Ishikawa (cell line): Measurements from ENCODE around the gene FAM32A.
A peak's percentile ranks its signal among the peaks of the same experiment; 100 is the strongest.

Experiments
- CREB1 ChIP-seq: IDR thresholded peaks from 2 replicates; pipeline ENCODE4 v1.6.1; 2012; ENCODE audit warnings: low read depth
- EGR1 ChIP-seq: IDR thresholded peaks from 2 replicates; pipeline ENCODE4 v1.6.1; 2012
- EP300 ChIP-seq: IDR thresholded peaks from 2 replicates; pipeline ENCODE4 v1.6.1; 2012; ENCODE audit warnings: borderline replicate concordance
- RAD21 ChIP-seq: IDR thresholded peaks from 2 replicates; pipeline ENCODE4 v1.6.1; 2012; ENCODE audit warnings: low read depth
- TAF1 ChIP-seq: IDR thresholded peaks from 2 replicates; pipeline ENCODE4 v1.6.1; 2012; ENCODE audit warnings: low read depth, mild to moderate bottlenecking
- TCF12 ChIP-seq: IDR thresholded peaks from 2 replicates; pipeline ENCODE4 v1.6.1; 2012; ENCODE audit warnings: low read depth
- TEAD4 ChIP-seq: IDR thresholded peaks from 2 replicates; pipeline ENCODE4 v1.6.1; 2012
- USF1 ChIP-seq: IDR thresholded peaks from 2 replicates; pipeline ENCODE4 v1.6.1; 2012
- ZBTB7A ChIP-seq: IDR thresholded peaks from 2 replicates; pipeline ENCODE4 v1.6.1; 2012; ENCODE audit warnings: low read depth
- TF ChIP-seq, protein P1 (sequence below): IDR thresholded peaks from 2 replicates; pipeline ENCODE4 v1.6.1; 2012; ENCODE audit warnings: low read depth, mild to moderate bottlenecking

GRCh38 chr19:16197622-16198369 is 12.6 kb downstream of the FAM32A start, which contains the start of gene AP1M1:
- peak; percentile 39; the same call in 1 of the 2 replicates for TF ChIP-seq ZBTB7A
- TF ChIP-seq, protein P1, sequence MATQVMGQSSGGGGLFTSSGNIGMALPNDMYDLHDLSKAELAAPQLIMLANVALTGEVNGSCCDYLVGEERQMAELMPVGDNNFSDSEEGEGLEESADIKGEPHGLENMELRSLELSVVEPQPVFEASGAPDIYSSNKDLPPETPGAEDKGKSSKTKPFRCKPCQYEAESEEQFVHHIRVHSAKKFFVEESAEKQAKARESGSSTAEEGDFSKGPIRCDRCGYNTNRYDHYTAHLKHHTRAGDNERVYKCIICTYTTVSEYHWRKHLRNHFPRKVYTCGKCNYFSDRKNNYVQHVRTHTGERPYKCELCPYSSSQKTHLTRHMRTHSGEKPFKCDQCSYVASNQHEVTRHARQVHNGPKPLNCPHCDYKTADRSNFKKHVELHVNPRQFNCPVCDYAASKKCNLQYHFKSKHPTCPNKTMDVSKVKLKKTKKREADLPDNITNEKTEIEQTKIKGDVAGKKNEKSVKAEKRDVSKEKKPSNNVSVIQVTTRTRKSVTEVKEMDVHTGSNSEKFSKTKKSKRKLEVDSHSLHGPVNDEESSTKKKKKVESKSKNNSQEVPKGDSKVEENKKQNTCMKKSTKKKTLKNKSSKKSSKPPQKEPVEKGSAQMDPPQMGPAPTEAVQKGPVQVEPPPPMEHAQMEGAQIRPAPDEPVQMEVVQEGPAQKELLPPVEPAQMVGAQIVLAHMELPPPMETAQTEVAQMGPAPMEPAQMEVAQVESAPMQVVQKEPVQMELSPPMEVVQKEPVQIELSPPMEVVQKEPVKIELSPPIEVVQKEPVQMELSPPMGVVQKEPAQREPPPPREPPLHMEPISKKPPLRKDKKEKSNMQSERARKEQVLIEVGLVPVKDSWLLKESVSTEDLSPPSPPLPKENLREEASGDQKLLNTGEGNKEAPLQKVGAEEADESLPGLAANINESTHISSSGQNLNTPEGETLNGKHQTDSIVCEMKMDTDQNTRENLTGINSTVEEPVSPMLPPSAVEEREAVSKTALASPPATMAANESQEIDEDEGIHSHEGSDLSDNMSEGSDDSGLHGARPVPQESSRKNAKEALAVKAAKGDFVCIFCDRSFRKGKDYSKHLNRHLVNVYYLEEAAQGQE = no peak
- no peak for TF ChIP-seq EP300
- TF ChIP-seq CREB1 = no peak
- TF ChIP-seq TAF1 = peak; percentile 79
- TF ChIP-seq RAD21 = no peak
- no peak for TF ChIP-seq TEAD4
- TF ChIP-seq TCF12 = no peak
- TF ChIP-seq USF1 = no peak
- TF ChIP-seq EGR1 = no peak
